ENCODE data around the gene AADACL4.

AADACL4 gene

DNA sequence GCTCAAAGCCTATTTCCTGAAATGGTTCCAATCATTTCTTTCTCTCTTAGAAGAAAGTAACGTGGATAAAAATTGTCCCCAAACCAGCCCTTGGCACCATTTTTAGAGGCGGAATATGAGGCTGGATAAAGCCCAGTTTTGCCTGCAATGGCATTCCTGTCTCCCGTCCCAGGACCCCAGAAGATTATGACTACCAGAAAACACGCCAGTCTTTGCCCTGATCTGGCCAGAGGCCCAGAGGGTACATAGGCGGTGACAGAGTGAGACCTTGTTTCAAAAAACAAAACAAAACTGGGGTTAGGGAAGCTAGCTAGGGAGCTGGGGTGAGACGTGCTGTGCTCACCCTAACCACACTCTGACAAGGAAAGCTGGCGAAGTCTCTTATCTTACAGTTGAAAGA lies at the start of gene AADACL4:
TSS of gene AADACL4 (plus strand) at position 301 of the 400 bp plus-strand sequence. CDS start 462 bp downstream, outside the sequence.
- DNase-seq: no peak

DNA sequence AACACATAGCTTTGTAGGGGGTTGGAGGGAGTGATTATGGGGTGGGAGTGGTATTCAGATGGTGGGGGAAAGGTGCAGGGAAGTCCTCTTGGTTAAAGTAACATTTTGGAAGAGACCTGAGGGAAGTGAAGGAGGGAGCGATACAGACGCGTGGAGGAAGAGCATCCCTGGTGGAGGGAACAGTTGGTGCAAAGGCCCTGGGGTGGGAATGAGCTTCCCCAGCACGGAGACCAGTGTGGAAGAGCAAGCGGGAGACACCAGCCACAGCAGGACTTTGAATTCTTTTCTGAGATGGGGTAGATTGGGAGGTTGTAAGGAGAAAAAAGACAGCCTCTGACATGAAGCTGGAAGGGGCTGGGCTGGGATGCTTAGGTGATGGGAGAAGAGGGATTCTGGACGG lies 49.4 kb upstream of the AADACL4 start:
- no peak for DNase-seq

DNA sequence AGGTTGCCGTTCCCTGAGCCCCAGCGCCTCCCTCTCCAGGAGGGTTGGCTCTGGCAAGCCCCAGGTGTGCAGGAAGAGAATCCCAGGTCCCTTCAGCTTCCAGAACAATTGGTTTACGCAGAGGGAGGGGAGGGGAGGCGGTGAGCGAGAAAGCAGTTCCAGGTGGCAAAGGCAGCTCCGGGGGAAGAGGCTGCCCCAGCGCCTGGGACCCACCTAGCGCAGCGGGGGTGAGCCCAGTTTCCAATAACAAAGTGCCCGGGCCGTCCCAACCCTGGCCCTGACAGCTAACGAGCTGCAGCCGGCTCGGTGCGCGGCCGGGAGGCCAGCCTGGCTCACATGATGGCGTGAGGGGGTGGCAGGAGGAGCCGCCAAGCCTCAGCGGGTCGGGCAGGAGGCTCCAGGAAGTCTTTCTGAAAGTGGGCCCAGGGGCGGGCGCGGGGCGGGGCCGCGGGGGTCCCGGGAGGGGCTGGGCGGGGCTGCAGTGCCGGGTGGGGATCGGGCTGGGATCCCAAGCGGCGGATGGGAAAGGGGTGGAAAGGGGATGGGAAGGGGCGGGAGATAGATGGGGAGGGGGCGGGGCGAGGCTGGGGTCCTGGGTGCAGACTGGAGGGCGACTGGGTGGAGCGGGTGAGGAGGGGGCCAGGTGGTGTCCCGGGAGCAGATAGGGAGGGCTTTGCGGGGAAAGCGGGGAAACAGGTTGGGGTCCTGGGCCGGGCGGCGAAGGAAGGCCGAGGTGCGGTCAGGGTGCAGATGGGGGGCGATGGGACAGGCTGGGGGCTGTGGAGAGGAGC lies 48.7 kb upstream of the AADACL4 start:
- DNase-seq: peak in 4 of 6 experiments; percentile 9 to 31 (median 23)

DNA sequence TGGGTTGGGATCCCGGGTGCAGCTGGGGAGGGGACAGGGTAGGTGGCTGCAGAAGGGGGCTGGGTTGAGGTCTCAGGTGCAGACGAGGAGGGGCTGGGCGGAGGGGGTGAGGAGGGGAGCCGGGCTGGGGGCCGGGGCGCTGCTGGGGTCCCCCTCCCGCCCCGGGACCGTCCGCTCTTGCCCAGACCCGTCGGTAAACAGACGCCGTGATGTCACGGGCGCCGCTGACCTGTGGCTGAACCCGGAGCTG lies 48.2 kb upstream of the AADACL4 start:
- no peak for DNase-seq

DNA sequence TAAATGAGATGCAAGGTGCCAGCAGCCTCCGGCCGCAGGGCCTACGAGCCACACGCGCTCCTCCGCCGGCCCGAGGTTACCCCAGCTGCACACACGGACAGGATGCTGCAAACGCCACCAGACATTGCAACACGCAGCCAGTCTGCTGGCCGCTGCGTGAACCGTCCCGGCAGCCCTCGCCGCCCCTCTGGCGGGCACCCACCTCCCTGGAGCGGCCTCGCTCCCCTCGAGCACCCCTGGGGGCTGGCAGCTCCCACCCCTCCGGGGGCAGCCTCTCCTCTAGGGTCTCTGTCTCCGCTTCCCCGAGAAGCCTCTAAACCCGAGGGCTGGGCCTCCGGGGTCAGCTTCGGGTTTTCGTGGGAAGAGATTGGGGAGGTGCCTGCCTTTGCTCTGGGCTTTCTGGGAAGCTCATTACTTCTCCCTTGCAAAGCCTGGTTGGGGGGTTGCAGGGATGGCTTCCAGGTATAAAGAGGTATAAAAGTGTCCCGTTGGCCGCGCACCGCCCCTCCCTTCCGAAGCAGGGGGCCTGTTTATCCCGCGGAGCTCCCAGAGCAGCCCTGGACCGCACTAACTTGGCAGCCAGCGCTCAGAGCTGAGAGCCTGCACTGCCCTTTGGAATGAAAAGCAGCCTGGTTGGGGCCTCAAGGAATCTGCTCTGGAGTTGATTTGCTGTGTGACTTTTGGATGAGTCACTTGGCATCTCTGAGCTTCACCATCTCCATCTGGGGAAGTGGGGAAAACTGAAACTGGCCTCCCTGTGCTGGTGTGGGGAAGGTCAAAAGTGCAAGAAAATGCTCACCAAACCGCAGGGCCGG lies 47.7 kb upstream of the AADACL4 start:
- DNase-seq: no peak

DNA sequence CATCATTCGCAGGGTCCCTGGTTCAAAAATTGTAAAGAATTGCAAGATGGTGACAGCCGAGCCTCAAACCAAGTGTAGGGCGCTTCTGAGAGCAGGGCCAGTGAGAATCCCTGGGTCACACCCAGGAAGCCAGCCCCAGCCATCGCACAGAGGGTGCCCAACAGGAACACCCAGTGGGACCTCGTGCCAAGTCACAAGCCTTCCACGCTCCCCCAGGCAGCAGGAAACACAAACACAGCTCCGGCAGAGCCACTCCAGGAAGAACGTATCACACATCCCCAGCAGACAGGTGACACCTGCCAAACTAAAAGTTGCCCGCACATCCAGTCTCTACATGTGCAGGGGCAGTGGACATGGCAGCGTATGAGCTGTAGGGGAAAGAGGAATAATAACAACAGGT lies 46.1 kb upstream of the AADACL4 start:
- no peak for DNase-seq

DNA sequence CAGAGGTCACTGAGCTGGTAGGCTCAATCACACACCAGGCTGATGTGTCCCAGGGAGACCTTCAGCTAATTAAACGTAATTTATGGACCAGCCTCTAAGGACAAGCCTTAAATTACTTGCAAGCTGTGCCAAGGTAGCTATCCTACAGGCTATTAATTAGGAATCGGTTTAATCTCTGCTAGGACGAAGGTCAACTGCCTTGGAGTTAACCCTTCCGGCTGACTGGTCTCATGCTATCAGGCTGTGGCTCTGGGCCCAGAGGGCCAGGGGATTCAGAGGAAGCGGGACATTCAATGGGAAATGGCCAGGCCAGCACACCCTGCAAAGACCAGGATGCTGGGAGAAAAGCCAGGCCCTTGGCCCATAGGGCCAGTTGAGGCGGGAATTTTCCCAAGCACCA lies 44.9 kb upstream of the AADACL4 start:
- no peak for DNase-seq

DNA sequence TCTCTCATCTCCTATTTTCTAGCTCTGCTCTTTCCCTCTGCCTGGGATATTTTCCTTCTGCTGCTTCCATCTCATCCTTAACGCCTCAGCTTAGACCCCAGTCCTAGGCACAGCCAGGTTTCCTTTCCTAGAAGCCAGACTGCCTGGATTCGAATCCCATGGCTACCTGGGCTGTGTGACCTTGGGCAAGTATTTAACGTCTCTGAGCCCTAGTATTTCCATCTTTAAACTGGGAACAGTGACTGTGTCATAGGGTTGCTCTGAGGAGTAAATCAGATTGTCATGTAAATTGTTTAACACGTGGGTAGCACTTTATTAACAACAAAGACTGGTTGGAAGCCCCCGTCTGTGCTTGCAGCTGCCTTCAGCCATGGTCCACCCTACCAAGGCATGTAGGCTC lies 44.2 kb upstream of the AADACL4 start:
- DNase-seq: no peak

DNA sequence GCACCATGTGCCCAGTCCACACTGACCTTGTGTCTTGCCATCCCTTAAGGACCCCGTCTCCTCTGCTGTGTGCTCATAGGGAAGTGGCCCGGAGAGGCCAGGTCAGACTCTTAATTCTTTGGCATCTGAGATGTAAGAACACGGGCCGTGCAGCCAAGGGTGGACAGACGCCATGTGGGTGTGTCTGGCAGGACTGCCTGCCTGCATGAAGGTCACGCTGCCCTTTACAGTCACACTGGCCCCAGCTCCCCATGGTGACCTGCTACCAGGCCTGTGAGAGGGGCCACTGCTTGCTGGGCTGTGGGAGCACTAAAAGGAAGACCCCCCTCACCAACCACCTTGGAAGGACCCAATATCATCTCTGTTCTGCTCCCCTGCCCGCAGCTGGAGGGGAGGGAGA lies 43.5 kb upstream of the AADACL4 start:
- DNase-seq: no peak

DNA sequence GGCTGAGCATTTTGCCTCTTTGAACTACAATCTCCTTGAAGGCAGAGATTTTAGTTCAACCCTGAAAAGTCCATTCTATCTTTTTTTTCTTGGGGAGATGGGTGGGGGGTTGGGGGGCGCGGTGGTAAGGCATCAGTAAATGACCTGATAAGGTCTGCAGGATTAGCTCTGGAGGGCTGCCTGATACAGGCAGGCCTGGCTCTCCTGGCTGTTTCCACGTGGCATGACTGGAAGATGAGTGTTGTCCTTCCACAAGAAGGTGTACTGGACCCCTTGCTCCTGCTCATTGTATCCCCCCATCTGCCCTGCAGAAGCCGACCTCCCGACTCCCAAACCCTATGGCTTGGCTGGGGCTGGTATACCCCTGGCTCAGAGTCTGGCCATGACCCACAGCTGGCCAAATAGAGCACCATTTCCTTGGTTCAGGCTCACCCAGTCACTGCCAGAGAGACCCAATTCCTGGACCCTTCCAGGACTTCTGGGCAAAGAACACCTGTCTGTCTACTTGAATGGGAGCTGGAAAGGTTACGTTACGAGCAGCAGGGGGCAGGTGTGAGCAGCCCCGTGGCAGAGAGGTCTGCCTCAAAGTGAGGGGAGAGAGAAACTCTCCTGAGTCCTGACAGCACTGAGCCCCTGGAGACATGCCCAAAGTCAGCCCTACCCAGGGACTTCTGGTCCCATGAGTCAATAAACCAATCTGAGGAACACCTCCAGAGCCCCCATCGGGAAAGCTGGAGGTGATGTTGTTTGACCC lies 42.8 kb upstream of the AADACL4 start:
- DNase-seq: peak; percentile 31 to 61 (median 57)

DNA sequence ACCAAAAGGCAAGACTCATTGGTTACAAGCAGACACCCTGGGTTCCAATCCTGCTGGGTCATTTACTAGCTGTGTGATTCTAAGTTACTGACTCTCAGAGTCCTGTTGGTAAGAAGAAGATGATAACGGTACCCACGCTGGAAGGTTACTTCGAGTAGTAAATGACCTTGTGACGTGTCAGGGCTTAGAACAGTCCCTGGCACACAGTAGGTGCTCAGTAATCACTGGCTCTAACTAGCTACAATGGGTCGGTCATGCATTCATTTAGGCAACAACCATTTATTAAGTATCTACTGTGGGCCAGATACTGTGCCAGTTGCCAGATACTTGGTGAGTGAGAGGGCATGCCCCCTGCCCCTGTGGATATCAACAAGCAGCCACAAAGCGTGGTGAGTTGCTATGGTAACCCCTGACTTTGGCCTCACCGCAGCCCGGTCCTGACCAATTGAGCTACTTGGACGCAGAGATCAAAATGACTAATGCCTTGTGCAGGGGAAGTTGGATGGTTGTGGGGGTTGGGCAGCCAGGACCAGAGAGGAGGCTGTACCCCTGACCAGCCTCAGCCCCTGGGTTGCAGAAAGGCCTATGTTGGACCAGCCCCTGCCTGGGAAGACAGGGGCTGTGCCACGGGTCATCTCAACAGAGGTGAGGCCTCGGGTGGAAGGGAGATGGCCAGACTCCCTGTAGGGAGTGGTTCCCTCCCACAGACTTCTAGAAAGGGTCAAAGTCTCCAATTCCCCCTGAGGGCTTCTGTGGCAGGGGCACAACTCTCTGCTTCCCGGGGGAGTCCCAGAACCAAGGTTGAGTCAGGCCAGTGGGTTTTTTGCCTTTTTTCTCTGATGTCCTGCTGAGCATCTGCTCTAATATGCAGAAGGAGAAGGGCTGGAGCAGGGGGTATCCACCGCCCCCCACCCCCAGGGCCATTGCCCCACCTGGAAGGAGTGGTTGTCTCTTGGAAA lies 41.9 kb upstream of the AADACL4 start:
- DNase-seq: no peak

DNA sequence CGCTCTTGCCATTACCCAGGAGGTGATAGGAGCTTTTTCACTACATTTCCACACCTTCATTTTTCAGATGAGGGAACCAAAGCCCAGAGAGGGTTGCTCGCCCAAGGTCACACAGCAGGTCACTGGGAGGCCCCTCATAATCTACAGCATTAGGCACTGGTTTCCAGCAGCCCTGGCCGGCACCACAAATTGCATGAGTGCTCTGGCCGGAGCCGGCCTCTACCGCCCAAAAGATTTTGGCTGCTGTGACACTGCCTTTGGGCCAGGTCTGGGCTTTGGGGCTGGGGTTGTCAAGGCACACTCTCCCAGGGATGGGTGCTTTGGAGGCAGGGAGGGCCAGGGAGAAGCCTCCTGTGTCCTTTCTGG lies 41.2 kb upstream of the AADACL4 start:
- DNase-seq: no peak

DNA sequence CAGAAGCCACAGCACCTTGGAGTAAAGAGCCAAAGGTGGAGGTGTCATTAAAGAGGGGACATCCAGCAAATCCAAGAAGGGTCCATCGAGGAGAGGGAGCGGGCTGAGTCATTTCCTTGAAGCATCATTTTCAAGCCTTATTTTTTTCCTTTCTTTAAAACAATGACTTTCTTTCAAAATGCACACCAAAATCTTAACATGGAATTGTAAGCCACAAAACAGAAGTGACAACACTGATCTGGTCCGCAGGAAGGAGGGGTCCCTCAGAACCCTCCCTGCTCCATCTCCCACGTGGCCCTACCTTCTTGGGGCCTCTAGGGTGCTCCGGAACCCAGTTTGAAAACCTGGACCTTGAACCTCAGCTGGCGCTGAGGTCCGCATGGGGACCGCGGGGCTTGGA lies 40.7 kb upstream of the AADACL4 start:
- DNase-seq: no peak

DNA sequence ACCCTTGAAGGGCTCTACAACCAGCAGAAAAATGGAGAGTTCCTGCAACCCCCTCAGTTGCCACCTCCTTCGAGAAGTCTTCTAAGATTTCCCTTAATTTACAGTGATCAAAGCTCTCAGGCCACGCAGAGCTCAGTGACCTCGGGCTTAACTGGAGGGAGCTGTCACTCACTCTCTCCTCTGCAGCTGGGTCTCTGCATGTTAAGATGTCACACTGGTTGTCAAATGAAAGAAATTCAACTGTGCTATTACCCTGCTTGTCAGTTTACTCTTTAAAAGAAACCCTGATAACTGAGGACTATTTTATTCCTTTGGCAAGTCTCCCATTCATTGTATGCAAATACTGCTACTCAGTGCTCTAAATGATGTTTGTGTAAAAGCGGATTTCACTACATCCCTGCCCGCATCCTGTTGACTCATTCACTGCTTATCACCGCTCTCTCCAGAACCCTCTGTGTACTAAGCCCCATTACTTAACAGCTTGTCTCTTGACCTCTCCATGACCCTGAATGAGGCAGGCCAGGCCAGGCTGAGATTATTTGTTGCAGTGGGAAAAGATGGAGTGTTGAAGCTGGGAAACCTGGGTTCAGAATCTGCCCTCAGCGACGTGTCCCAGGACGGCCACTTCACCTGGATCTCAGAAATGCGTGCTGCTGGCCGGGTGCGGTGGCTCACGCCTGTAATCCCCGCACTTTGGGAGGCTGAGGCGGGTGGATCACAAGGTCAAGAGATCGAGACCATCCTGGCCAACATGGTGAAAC lies 39.6 kb upstream of the AADACL4 start:
- peak in 5 of 6 experiments; percentile 10 to 70 (median 61) for DNase-seq

DNA sequence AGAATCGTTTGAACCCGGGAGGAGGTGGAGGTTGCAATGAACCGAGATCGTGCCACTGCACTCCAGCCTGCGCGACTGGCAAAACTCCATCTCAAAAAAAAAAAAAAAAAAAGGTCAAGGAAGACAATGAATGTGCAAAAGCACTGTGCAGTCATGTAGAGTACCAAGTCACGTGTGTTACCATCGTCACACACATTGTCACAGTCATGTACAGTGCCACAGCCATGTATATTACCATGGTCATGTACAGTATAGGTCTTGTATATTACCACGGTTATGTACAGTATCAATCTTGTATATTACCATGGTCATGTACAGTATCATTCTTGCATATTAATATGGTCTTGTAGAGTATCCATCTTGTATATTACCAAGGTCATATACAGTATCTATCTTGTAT lies 38.9 kb upstream of the AADACL4 start:
- DNase-seq: no peak

DNA sequence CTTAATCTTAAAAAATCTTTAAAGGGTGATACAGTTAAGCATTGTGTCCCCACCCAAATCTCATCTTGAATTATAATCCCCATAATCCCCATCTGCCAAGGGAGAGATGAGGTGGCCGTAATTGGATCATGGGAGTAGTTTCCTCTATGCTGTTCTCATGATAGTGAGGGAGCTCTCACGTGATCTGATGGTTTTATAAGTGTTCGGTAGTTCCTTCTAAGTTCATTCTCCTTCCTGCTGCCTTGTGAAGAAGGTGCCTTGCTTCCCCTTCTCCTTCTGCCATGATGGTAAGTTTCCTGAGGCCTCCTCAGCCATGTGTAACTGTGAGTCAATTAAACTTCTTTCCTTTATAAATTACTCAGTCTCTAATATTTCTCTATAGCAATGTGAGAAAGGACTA lies 36.6 kb upstream of the AADACL4 start:
- no peak for DNase-seq

DNA sequence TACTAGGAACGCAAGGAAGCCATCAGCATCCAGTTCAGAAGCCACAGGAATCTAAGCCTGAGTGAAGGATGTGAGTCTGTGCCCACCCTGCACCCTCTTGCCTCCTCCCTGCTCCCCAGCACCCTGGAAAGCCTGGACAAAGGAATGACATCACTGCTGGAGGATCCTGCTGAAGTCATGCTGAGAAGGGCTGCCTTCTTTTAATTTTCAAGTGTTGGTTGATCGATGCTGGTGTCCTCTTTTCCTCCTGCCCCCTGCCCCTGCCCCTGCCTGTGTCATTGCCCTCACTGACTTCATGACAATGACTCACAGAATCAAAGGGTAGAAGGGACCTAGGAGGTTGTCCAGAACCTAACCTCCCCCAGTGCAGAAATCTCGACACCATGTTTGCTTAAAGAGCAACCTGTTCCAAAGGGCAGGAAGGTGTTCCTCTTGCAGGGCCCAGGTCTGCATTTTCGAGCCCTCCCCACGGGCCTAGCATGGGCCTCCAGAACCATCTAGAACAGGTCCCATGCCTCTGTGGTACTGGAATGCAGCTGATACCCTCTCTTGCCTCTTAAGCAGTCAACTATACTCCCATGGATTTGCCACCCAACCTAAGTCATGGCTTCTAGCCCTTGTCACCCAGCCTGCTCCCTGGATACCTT lies 35.5 kb upstream of the AADACL4 start:
- no peak for DNase-seq

DNA sequence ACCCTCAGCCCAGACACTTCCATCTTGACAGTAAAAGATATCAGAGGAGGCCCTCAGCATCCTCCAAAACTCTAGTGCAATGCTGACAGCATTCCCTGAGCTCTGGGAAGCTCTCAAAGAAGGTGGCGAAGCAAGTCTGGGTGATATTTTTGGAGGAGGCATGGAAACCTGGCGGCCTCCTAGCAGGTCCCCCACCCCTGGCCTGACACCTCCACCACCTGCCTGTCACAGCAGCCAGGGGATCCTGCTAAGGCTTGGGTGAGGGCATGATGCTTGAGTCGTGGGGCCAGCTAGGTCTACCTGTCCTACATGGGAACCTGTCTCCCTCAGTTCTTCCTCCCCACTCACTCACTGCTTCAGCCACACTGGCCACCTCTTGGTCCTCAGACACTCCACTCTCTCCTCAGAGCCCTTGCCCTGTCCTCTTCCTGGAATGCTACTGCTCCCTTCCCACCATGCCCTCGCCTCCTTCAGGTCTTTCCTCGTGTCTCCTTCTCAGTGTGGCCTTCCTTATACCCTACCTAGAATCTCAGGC lies 34.3 kb upstream of the AADACL4 start:
- DNase-seq: no peak

DNA sequence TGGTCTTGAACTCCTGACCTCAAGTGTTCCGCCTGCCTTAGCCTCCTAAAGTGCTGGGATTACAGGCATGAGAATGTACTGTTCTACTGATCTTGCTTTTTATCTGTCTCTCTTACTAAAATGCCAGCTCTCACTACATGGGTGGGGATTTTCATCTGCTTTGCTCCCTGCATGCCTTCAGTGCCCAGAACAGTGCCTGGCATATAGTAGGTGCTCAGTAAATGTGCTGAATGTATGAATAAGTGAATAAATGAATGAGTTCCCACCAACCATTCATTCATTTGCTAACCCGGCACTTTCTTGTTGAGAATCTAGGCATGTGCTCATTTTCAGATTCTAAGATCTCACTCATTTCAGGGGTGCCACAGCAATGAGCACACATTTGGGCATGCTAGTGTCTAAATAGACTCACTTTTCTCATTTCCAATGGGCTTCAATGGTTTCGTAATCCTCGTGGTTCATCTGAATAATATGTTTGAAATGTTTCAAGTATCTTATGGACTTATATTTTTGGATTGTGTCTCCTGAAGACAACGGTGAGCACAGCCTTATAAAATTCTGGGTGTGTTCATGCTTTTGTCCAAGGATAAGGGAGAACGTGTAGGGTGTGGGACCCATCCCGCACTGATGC lies 33.5 kb upstream of the AADACL4 start:
- DNase-seq: no peak

DNA sequence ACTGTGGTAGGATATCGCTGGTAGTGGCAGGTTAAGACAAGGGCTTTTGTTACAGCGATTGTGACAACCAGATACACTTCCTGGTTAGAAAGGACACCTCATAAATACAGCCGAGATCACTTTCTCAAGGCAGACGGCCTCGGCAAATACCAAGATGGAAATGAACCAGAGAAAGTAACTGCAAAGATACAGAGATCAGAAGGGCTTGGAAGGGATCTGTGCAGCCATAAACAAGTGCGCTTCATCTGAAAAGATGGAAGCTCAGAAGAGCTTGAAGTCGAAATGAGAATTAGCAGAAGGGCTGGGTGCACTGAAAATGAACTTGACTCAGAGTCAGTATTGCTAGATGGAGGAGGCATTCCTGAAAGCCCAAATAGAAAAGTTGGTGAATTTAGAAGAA lies 32.9 kb upstream of the AADACL4 start:
- no peak for DNase-seq

DNA sequence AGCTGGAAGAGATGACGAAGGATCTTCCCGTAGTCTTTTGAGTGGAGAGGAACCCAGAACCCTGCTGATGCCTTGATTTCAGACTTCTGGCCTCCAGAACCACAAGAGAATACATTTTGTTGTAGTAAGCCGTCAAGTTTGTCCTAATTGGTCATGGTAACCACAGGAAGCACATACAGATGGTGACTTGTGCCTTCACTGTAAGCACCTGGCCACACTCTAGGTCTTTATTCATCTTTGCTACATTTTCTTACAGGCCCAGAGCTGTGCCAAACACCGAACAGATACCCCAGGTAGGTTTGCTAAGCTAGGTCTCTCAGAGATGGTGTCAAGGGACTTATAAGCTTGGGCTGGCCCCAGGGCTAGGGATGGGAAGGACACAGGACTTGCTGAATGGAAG lies 30.7 kb upstream of the AADACL4 start:
- no peak for DNase-seq

Data from stimulated activated naive CD4-positive, alpha-beta T cell (primary cell).